Endothelial cell of umbilical vein (primary cell): ENCODE measurements around the gene KLF16. TPM values are rescaled to one million over a fixed set of nuclear protein-coding genes. Genes with fewer than 3 reads are reported as not detected.

ENCODE experiments used
- BruUV-seq: library from RNA; stranded (reverse); fragments of 400-500 nt; replicated peaks from 2 replicates; lab custom pipeline; 2021; lab: Mats Ljungman, UMichigan
- CTCF ChIA-PET: fragments of 300-600, 350-600 bp; sonication (Branson Sonifier 250); formaldehyde crosslinking; loops from one replicate; lab custom pipeline; 2021; ENCODE audit warnings: antibody characterized with exemption, inconsistent platforms; lab: Charles Lee
- POLR2A ChIA-PET: fragments of 300-600, 350-600 bp; sonication (Branson Sonifier 250); formaldehyde crosslinking; loops from one replicate; lab custom pipeline; 2021; ENCODE audit warnings: antibody characterized with exemption, inconsistent platforms; lab: Charles Lee
- DNase-seq: peaks from one replicate; pipeline ENCODE4 v3.0.0-alpha.2; 2011; ENCODE audit warnings: low read depth, low spot score
- FAIRE-seq: peaks from 2 replicates; lab custom pipeline; 2011; peaks lifted over from hg19 to GRCh38; lab: Jason Lieb, UNC
- H2AFZ ChIP-seq: 2 replicates; pipeline ENCODE4 v1.6.0; 2012; ENCODE audit warnings: low read depth, low read length, control low read depth, inconsistent platforms
- H3K27ac ChIP-seq: 2 replicates; pipeline ENCODE4 v1.5.1; 2011; ENCODE audit warnings: low read depth, mild to moderate bottlenecking, control low read depth, low read length, moderate library complexity; ENCODE audit not compliant: insufficient read depth
- H3K27me3 ChIP-seq, 2 experiments: 2 replicates each; pipeline versions ENCODE4 v1.6.0 to v1.6.1; 2011; ENCODE audit warnings: low read length in 2 of 2, mixed read lengths in 1 of 2; ENCODE audit not compliant: control insufficient read depth in 2 of 2, insufficient read depth in 2 of 2
- H3K36me3 ChIP-seq, 2 experiments: 2 replicates in 1 of 2; 3 replicates in 1 of 2; pipeline ENCODE4 v1.5.1; 2011; ENCODE audit warnings: low read length in 2 of 2, mild to moderate bottlenecking in 1 of 2, moderate library complexity in 1 of 2; ENCODE audit not compliant: control insufficient read depth in 2 of 2, insufficient read depth in 2 of 2; ENCODE audit errors: extremely low read depth in 1 of 2
- H3K4me1 ChIP-seq: 3 replicates; pipeline ENCODE4 v1.5.1; 2011; ENCODE audit warnings: mild to moderate bottlenecking, low read length; ENCODE audit not compliant: control insufficient read depth, insufficient read depth; ENCODE audit errors: extremely low read depth
- H3K4me2 ChIP-seq: 2 replicates; pipeline ENCODE4 v1.6.1; 2011; ENCODE audit warnings: low read length, control low read depth, mixed read lengths; ENCODE audit not compliant: insufficient read depth
- H3K4me3 ChIP-seq, 3 experiments: fragments of 200-600 bp in 1 of 3; sonication (generic), shearing (Covaris generic) in 1 of 3; replicated peaks in 1 of 3; 2 replicates each; pipeline ENCODE4 v1.5.1; 2011 to 2016; ENCODE audit warnings: control low read depth in 3 of 3, low read length in 3 of 3, mild to moderate bottlenecking in 2 of 3, inconsistent platforms in 1 of 3, low read depth in 1 of 3, moderate library complexity in 1 of 3; ENCODE audit not compliant: insufficient read depth in 1 of 3
- H3K79me2 ChIP-seq: 2 replicates; pipeline ENCODE4 v1.6.0; 2012; ENCODE audit warnings: low read length, inconsistent platforms; ENCODE audit not compliant: control insufficient read depth, insufficient read depth
- H3K9ac ChIP-seq: replicated peaks from 2 replicates; pipeline ENCODE3; 2011; ENCODE audit warnings: low read length, control low read depth; ENCODE audit not compliant: insufficient read depth; ENCODE audit errors: extremely low read depth
- H3K9me1 ChIP-seq: replicated peaks from 3 replicates; pipeline ENCODE4 v1.6.0; 2011; ENCODE audit warnings: mild to moderate bottlenecking, low read length; ENCODE audit not compliant: control insufficient read depth, insufficient read depth; ENCODE audit errors: extremely low read depth
- H3K9me3 ChIP-seq: replicated peaks from 2 replicates; pipeline ENCODE4 v1.5.1; 2012; ENCODE audit warnings: low read length, inconsistent platforms; ENCODE audit not compliant: control insufficient read depth, insufficient read depth
- H4K20me1 ChIP-seq: replicated peaks from 2 replicates; pipeline ENCODE3; 2011; ENCODE audit warnings: mild to moderate bottlenecking, low read length; ENCODE audit not compliant: control insufficient read depth, insufficient read depth; ENCODE audit errors: extremely low read depth
- CTCF ChIP-seq, 2 donors: IDR thresholded peaks; 1 replicate in 1 of 2; 2 replicates in 1 of 2; pipeline ENCODE4 v1.5.1; 2011; ENCODE audit warnings: low read length in 2 of 2, mild to moderate bottlenecking in 2 of 2, moderate library complexity in 2 of 2, control low read depth in 1 of 2, inconsistent platforms in 1 of 2, low read depth in 1 of 2; ENCODE audit not compliant: insufficient read depth in 1 of 2; ENCODE audit errors: extremely low read depth in 1 of 2
- EZH2 ChIP-seq: IDR thresholded peaks from 2 replicates; pipeline ENCODE4 v1.6.1; 2012; ENCODE audit warnings: borderline replicate concordance, low read depth, mild to moderate bottlenecking, moderate library complexity, low read length, inconsistent platforms; ENCODE audit not compliant: severe bottlenecking
- FOS ChIP-seq: IDR thresholded peaks from 2 replicates; pipeline ENCODE4 v1.6.1; 2011; ENCODE audit warnings: mild to moderate bottlenecking, low read length, moderate library complexity, borderline replicate concordance; ENCODE audit not compliant: insufficient read depth
- GATA2 ChIP-seq: IDR thresholded peaks from 2 replicates; pipeline ENCODE4 v1.7.0; 2011; ENCODE audit warnings: low read depth, mild to moderate bottlenecking, moderate library complexity, mixed read lengths, low read length; ENCODE audit not compliant: insufficient read length, insufficient read depth
- JUN ChIP-seq: IDR thresholded peaks from 2 replicates; pipeline ENCODE4 v1.6.1; 2011; ENCODE audit warnings: borderline replicate concordance, low read depth; ENCODE audit not compliant: insufficient read length, insufficient read depth
- MYC ChIP-seq: IDR thresholded peaks from one replicate; pipeline ENCODE4 v1.6.1; 2011; ENCODE audit warnings: mild to moderate bottlenecking, low read depth, low read length
- POLR2A ChIP-seq: IDR thresholded peaks from 2 replicates; pipeline ENCODE4 v1.6.1; 2012; ENCODE audit warnings: low read depth, mild to moderate bottlenecking, control low read depth, low read length
- dilution Hi-C: fragments of 300-500 bp; cut with MboI; formaldehyde crosslinking; loops from one replicate; pipeline ENCODE4 v1.15.0; 2019; ENCODE audit warnings: low sequenced_read_pairs; ENCODE audit not compliant: extremely low pct_ligation_motif_present
- intact Hi-C: fragments of 100-400 bp; cut with micrococcal nuclease; formaldehyde crosslinking; loops from one replicate; pipeline ENCODE4 v1.10.0; 2022
- polyA plus RNA-seq, 4 experiments: library from polyadenylated mRNA; depleted of rRNA in 3 of 4; stranded (reverse) in 3 of 4; unstranded in 1 of 4; fragments of >200 nt; gene quantifications; 2 replicates each; pipeline versions ENCODE4 v1.2.1 to v1.2.3, GENCODE V29; 2011 to 2012; ENCODE audit warnings: missing spikeins in 1 of 4
- total RNA-seq: library from RNA; stranded (reverse); gene quantifications from 2 replicates; pipeline ENCODE4 v1.2.3, GENCODE V29; 2021

KLF16 gene
- total and polyA plus RNA-seq, 2 donors (not counting 3 experiments of a cell fraction or from before 2014, with no cell fraction given), result 11.6 to 36.6 TPM

GRCh38 chr19:1819341-1820255, 43.8 kb downstream of the KLF16 start:
- intact Hi-C loops (no loop called here), dilution Hi-C loops (no loop called here)
- no peak overlapping the region for H2AFZ ChIP-seq
- H3K9me3 ChIP-seq, result no peaks in the 10 kb centered on the region
- H3K36me3 ChIP-seq, result peaks cover 3 to 60% of the 10 kb centered on the region in 2 experiments
- H3K27ac ChIP-seq, result no peak overlapping the region
- no peaks in the 10 kb centered on the region for H3K27me3 ChIP-seq
- DNase-seq (no peak), FAIRE-seq (no peak)
- no peak overlapping the region for H3K9ac ChIP-seq
- no peaks in the 10 kb centered on the region for H3K9me1 ChIP-seq
- no TSS peak for BruUV-seq
- H3K4me1 ChIP-seq, result no peaks in the 10 kb centered on the region
- ChIA-PET POLR2A (no interaction called here), CTCF (interaction anchor here (1.0 to 1.5 kb wide), 2 partner anchors 18 to 147 kb away, joined by 3 to 6 read pairs; no protein-coding TSS in a partner anchor)
- H3K79me2 ChIP-seq, result no peaks in the 10 kb centered on the region
- no peak overlapping the region for H3K4me3 ChIP-seq
- H4K20me1 ChIP-seq, result no peaks in the 10 kb centered on the region
- TF ChIP-seq MYC (no peak), CTCF (IDR thresholded peaks at IDR 0.05; ENCODE audit: extremely low read depth in 1 of 2, insufficient read depth in 1 of 2, low read depth in 1 of 2, low read length in 2 of 2) (no peak), GATA2 (no peak), POLR2A (no peak), JUN (no peak), EZH2 (no peak), FOS (no peak)
- H3K4me2 ChIP-seq, result no peak overlapping the region
